Measurements from ENCODE around the gene HMGB1.

HMGB1 gene

DNA sequence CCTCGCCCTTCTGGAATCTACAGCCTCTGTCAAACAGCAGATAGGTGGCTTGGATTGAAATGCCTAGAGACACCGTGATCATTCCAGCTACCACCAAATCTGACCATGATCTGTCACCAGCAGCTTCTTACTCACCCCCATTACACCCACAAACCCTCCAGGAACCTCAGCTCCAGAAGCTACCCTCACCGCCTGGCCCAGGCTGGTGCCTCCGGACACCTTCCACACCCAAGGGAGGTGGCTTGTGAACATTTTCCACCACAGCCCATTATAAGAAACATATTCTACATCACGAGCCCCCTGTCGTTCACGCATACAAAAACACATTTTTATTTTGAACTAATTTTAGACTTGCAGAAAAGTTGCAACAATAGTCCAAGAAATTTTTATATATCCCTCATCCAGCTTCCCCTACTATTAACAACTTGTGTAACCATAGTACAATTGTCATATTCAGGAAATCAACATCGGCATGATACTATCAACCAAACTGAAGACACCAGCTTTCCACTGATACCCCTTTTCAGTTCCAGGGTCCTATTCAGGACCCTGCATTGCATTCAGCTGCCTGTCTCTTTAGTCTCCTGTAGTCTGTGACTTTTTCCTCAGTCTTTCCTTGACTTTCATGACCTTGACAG, 58.8 kb downstream of the HMGB1 start:
- no peak overlapping the region for H3K4me3 ChIP-seq (ENCODE audit: low read length in 2 of 2)
- no peaks in the 10 kb centered on the region for H3K36me3 ChIP-seq (ENCODE audit: control insufficient read depth in 2 of 2, insufficient read depth in 2 of 2, low read length in 2 of 2)
- no peaks in the 10 kb centered on the region for H3K9me3 ChIP-seq (ENCODE audit: control insufficient read depth in 2 of 2, low read length in 2 of 2)
- no peak overlapping the region for H3K9ac ChIP-seq (ENCODE audit: low read depth in 1 of 2, low read length in 2 of 2)
- no peaks in the 10 kb centered on the region for H3K27me3 ChIP-seq (ENCODE audit: control insufficient read depth in 2 of 2, insufficient read depth in 2 of 2, low read length in 2 of 2)
- no peak overlapping the region for H3K27ac ChIP-seq (ENCODE audit: low read depth in 2 of 2, low read length in 2 of 2)
- peaks cover 0 to 8% of the 10 kb centered on the region in 2 donors for H3K4me1 ChIP-seq (ENCODE audit: control insufficient read depth in 2 of 2, insufficient read depth in 2 of 2, low read length in 2 of 2)

Measured in mucosa of rectum (tissue), 2 donors.